Jurkat, Clone E6-1 (cell line): ENCODE measurements around the gene DOCK4.

Source experiments
- DNase-seq: peaks from one replicate; pipeline ENCODE4 v3.0.0-alpha.2; 2011; ENCODE audit warnings: low read depth, low spot score
- H3K4me3 ChIP-seq: 2 replicates; pipeline ENCODE4 v1.5.1; 2011; ENCODE audit warnings: mild to moderate bottlenecking, low read length, control low read depth, moderate library complexity

Gene DOCK4

GRCh38 chr7:112167147-112167546 is 39.1 kb downstream of the DOCK4 start:
- DNase-seq: no peak
- H3K4me3 ChIP-seq: no peak overlapping the region

- no peak overlapping the region for H3K4me3 ChIP-seq
- DNase-seq: no peak
Measured at GRCh38 chr7:112162784-112163506, 43.3 kb downstream of the DOCK4 start.

- no peak for DNase-seq
- no peak overlapping the region for H3K4me3 ChIP-seq
Measured at GRCh38 chr7:112162142-112162766, 43.9 kb downstream of the DOCK4 start.

- H3K4me3 ChIP-seq: no peak overlapping the region
- no peak for DNase-seq
Measured at GRCh38 chr7:112161253-112162141, 44.7 kb downstream of the DOCK4 start.

GRCh38 chr7:112160771-112161150 is 45.4 kb downstream of the DOCK4 start:
- H3K4me3 ChIP-seq: no peak overlapping the region
- no peak for DNase-seq

- H3K4me3 ChIP-seq: no peak overlapping the region
- DNase-seq: no peak
Measured at GRCh38 chr7:112160130-112160770, 45.9 kb downstream of the DOCK4 start.

- no peak overlapping the region for H3K4me3 ChIP-seq
- no peak for DNase-seq
Measured at GRCh38 chr7:112159351-112159750, 46.8 kb downstream of the DOCK4 start.

GRCh38 chr7:112157072-112157471 is 49.1 kb downstream of the DOCK4 start:
- H3K4me3 ChIP-seq: no peak overlapping the region
- DNase-seq: no peak

- DNase-seq: no peak
- H3K4me3 ChIP-seq: no peak overlapping the region
Measured at GRCh38 chr7:112156412-112156811, 49.8 kb downstream of the DOCK4 start.

GRCh38 chr7:112154690-112155089 is 51.5 kb downstream of the DOCK4 start:
- H3K4me3 ChIP-seq: no peak overlapping the region
- no peak for DNase-seq

GRCh38 chr7:112152186-112152585 is 54.0 kb downstream of the DOCK4 start:
- DNase-seq: no peak

GRCh38 chr7:112150823-112151641 is 55.2 kb downstream of the DOCK4 start:
- no peak overlapping the region for H3K4me3 ChIP-seq
- DNase-seq: no peak

More at GRCh38 chr7:112152186-112152585, 54.0 kb downstream of the DOCK4 start:
- H3K4me3 ChIP-seq: no peak overlapping the region

GRCh38 chr7:112149734-112150133 is 56.5 kb downstream of the DOCK4 start:
- DNase-seq: no peak

GRCh38 chr7:112147793-112148361 is 58.3 kb downstream of the DOCK4 start:
- no peak overlapping the region for H3K4me3 ChIP-seq
- DNase-seq: no peak

More at GRCh38 chr7:112149734-112150133, 56.5 kb downstream of the DOCK4 start:
- H3K4me3 ChIP-seq: no peak overlapping the region

GRCh38 chr7:112145206-112145605 is 61.0 kb downstream of the DOCK4 start:
- DNase-seq: no peak
- H3K4me3 ChIP-seq: no peak overlapping the region

GRCh38 chr7:112144284-112145059 is 61.7 kb downstream of the DOCK4 start:
- no peak for DNase-seq
- H3K4me3 ChIP-seq: no peak overlapping the region

GRCh38 chr7:112143582-112143981 is 62.6 kb downstream of the DOCK4 start:
- no peak overlapping the region for H3K4me3 ChIP-seq
- DNase-seq: no peak

- no peak for DNase-seq
- H3K4me3 ChIP-seq: no peak overlapping the region
Measured at GRCh38 chr7:112143136-112143535, 63.1 kb downstream of the DOCK4 start.
